ENCODE data around the gene LUZP1.

The LUZP1 gene

GRCh38 chr1:23116921-23117699 lies 51.5 kb downstream of the LUZP1 start:
- no peak for DNase-seq

GRCh38 chr1:23116216-23116836 lies 52.3 kb downstream of the LUZP1 start:
- DNase-seq: no peak

- no peak for DNase-seq
These were observed 54.1 kb downstream of the LUZP1 start for GRCh38 chr1:23114424-23115079.

- no peak for DNase-seq
These were observed 56.8 kb downstream of the LUZP1 start for GRCh38 chr1:23111600-23112535.

- DNase-seq: no peak
These were observed 58.3 kb downstream of the LUZP1 start for GRCh38 chr1:23110391-23110790.

GRCh38 chr1:23108918-23109533 lies 59.6 kb downstream of the LUZP1 start:
- DNase-seq: no peak

- no peak for DNase-seq
These were observed 65.4 kb downstream of the LUZP1 start for GRCh38 chr1:23103001-23103889.

GRCh38 chr1:23102289-23102688 lies 66.4 kb downstream of the LUZP1 start:
- DNase-seq: no peak

- DNase-seq: no peak
These were observed 66.8 kb downstream of the LUZP1 start for GRCh38 chr1:23101887-23102286.

GRCh38 chr1:23101101-23101827 lies 67.4 kb downstream of the LUZP1 start:
- no peak for DNase-seq

GRCh38 chr1:23100074-23100748 lies 68.4 kb downstream of the LUZP1 start:
- DNase-seq: no peak

GRCh38 chr1:23099171-23099536 lies 69.5 kb downstream of the LUZP1 start:
- no peak for DNase-seq

GRCh38 chr1:23098463-23099170 lies 70.0 kb downstream of the LUZP1 start:
- peak; percentile 29 for DNase-seq

GRCh38 chr1:23097316-23097715 lies 71.3 kb downstream of the LUZP1 start:
- no peak for DNase-seq

GRCh38 chr1:23092447-23092846 lies 76.2 kb downstream of the LUZP1 start:
- DNase-seq: no peak

GRCh38 chr1:23091545-23091944 lies 77.1 kb downstream of the LUZP1 start:
- DNase-seq: no peak

- no peak for DNase-seq
These were observed 78.6 kb downstream of the LUZP1 start for GRCh38 chr1:23090056-23090455.

GRCh38 chr1:23088027-23088426 lies 80.6 kb downstream of the LUZP1 start:
- DNase-seq: no peak

GRCh38 chr1:23085696-23086095 lies 83.0 kb downstream of the LUZP1 start:
- no peak for DNase-seq

Data from right kidney (tissue), 1 donor.